SH-SY5Y (cell line): ENCODE measurements around the gene RRP8.

ENCODE experiments used
- GATA2 ChIP-seq: IDR thresholded peaks from 2 replicates; pipeline ENCODE4 v1.6.1; 2011; ENCODE audit warnings: mild to moderate bottlenecking, low read depth, low read length
- GATA3 ChIP-seq: IDR thresholded peaks from 2 replicates; pipeline ENCODE4 v1.6.1; 2011; ENCODE audit warnings: low read depth, mild to moderate bottlenecking, low read length, moderate library complexity

- TF ChIP-seq GATA3 (no peak), GATA2 (no peak)
Observed at GRCh38 chr11:6568191-6568918, 35.1 kb downstream of the RRP8 start.
